ENCODE data around the gene PCDH15. TPM values are rescaled to one million over a fixed set of nuclear protein-coding genes. Genes with fewer than 3 reads are reported as not detected.

The PCDH15 gene
- total and polyA plus RNA-seq, 12 donors, result 1.9 to 34.2 (median 10.2) TPM

DNA sequence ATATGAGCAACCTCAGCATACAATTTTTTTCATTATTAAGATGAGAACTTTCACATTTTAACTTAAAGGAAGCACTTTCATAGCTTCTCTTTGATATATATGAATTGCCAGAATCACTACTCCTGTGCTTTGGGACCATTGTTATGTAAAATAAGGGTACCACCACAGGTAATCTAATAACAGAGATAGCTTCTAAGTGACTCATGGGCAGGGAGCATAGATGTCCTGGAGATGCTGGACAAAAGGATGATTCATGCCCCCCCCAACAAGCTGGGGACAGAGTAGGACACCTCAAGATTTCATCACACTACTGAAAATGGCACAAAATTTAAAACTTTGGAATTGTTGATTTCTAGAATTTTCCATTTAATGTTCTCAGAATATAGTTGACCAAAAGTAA lies 641.1 kb downstream of the PCDH15 start:
- Histone ChIP-seq H3K9me3 (replicated peaks in 1 of 3) (no peaks in the 10 kb centered on the region), H3K27me3 (no peaks in the 10 kb centered on the region), H3K27ac (no peak overlapping the region), H3K36me3 (replicated peaks in 1 of 2) (no peaks in the 10 kb centered on the region), H3K4me1 (replicated peaks in 1 of 2) (no peaks in the 10 kb centered on the region), H3K4me3 (no peak overlapping the region)
- intact Hi-C loops (cut with DNase I), result no loop called here
- no peak for DNase-seq
- TF ChIP-seq, protein P1, sequence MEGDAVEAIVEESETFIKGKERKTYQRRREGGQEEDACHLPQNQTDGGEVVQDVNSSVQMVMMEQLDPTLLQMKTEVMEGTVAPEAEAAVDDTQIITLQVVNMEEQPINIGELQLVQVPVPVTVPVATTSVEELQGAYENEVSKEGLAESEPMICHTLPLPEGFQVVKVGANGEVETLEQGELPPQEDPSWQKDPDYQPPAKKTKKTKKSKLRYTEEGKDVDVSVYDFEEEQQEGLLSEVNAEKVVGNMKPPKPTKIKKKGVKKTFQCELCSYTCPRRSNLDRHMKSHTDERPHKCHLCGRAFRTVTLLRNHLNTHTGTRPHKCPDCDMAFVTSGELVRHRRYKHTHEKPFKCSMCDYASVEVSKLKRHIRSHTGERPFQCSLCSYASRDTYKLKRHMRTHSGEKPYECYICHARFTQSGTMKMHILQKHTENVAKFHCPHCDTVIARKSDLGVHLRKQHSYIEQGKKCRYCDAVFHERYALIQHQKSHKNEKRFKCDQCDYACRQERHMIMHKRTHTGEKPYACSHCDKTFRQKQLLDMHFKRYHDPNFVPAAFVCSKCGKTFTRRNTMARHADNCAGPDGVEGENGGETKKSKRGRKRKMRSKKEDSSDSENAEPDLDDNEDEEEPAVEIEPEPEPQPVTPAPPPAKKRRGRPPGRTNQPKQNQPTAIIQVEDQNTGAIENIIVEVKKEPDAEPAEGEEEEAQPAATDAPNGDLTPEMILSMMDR (IDR thresholded peaks at IDR 0.05), result no peak
- TF ChIP-seq POLR2A (IDR thresholded peaks at IDR 0.05), result no peak

DNA sequence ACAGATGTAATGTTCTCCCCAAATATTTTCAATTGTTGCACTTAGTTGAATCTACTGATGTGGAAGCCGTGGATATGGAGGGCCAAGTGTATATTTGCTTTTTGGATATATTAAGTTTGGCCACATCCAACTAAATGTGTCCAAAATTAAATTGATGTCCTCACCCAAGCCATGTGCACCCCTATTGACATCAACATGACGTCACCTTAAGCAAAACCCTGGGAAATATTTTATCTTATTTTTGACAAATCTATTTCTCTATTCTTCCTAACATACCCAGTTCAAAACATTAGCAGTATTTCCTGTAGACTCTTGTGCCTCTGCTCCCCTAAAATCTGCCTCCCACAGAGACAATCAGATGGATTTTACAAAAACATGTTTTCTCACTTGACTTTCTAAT lies 652.5 kb downstream of the PCDH15 start:
- no peak overlapping the region for H3K4me3 ChIP-seq
- 78 to 87% (median 84%) methylated on average over 2 of the region's 2 CpGs for WGBS, 4 donors
- H3K4me1 ChIP-seq (replicated peaks in 1 of 2), result no peaks in the 10 kb centered on the region
- no peaks in the 10 kb centered on the region for H3K27me3 ChIP-seq
- no peak overlapping the region for H3K27ac ChIP-seq
- DNase-seq, result no peak
- TF ChIP-seq, protein P1 (IDR thresholded peaks at IDR 0.05), result no peak
- TF ChIP-seq POLR2A (IDR thresholded peaks at IDR 0.05), result no peak
- no peaks in the 10 kb centered on the region for H3K9me3 ChIP-seq (replicated peaks in 1 of 3)
- intact Hi-C loops (cut with DNase I), result no loop called here
- no peaks in the 10 kb centered on the region for H3K36me3 ChIP-seq (replicated peaks in 1 of 2)

DNA sequence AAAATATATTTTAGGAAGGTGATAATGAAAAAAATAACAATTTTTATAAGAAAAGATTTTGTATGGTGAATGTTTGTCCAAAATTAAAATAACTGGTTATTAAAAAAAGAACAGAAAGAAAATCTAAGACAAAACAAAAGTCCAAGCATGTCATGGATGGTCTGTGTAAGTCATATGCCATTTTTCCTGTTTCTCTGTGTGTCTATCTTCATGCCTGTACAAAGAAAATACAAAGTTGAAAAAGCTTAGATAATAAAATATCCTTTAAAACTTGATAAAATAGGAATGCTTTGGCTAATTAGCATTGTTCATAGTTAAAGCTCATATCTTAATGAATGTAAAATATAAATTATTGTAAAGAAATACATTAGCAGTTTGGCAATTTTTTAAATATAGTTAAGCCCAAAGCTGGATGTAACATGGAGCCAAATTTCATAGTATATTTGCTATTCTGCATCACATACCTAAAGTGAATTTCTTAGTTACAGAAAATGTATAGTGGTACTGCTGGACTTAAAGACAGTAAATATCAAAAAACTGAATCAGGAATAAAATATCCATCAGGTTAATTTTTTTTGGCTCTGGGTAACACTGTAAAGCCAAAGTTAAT lies 661.1 kb downstream of the PCDH15 start:
- intact Hi-C loops (cut with DNase I), result no loop called here

DNA sequence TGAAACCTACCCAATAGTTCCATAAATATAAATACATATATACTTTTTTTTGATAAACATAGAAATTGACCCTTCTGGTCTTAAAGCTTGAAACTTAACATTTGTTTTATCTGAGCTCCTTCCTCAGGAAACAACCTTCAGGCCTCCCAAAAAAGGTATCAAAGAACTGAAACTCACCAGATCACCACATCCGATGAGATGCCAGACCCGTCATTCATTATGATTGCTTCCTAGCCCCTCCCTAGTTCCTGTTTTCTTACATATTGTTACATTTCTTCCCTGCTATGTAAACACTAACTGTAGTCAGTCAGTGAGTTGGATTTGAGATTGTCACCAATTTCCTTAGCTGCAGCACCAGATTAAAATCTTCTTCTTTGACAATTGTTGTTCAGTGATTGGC lies 663.6 kb downstream of the PCDH15 start:
- WGBS, 4 donors, result 75 to 87% (median 83%) methylated on average over 2 of the region's 2 CpGs
- intact Hi-C loops (cut with DNase I), result no loop called here
- H3K27ac ChIP-seq, result no peak overlapping the region
- H3K4me1 ChIP-seq (replicated peaks in 1 of 2), result no peaks in the 10 kb centered on the region
- no peak for DNase-seq
- H3K9me3 ChIP-seq (replicated peaks in 1 of 3), result peaks cover 0 to 12% (median 0%) of the 10 kb centered on the region in 3 donors
- no peaks in the 10 kb centered on the region for H3K36me3 ChIP-seq (replicated peaks in 1 of 2)
- no peak for TF ChIP-seq POLR2A (IDR thresholded peaks at IDR 0.05)
- TF ChIP-seq, protein P1 (IDR thresholded peaks at IDR 0.05), result no peak
- no peak overlapping the region for H3K4me3 ChIP-seq
- H3K27me3 ChIP-seq, result no peaks in the 10 kb centered on the region

More for the DNA sequence above, 661.1 kb downstream of the PCDH15 start:
- DNase-seq, result no peak
- H3K36me3 ChIP-seq (replicated peaks in 1 of 2), result no peaks in the 10 kb centered on the region
- no peak overlapping the region for H3K27ac ChIP-seq
- H3K27me3 ChIP-seq, result no peaks in the 10 kb centered on the region
- TF ChIP-seq, protein P1 (IDR thresholded peaks at IDR 0.05), result no peak
- no peak for TF ChIP-seq POLR2A (IDR thresholded peaks at IDR 0.05)
- H3K9me3 ChIP-seq (replicated peaks in 1 of 3), result peaks cover 0 to 12% (median 0%) of the 10 kb centered on the region in 3 donors
- no peak overlapping the region for H3K4me3 ChIP-seq
- no peaks in the 10 kb centered on the region for H3K4me1 ChIP-seq (replicated peaks in 1 of 2)
